CD4-positive, CD25-positive, alpha-beta regulatory T cell (primary cell): ENCODE results near the gene HOXC5. TPM values are rescaled to one million over a fixed set of nuclear protein-coding genes. Genes with fewer than 3 reads are reported as not detected.
"Not testable (repeated sequence)": the region's sequence is repeated elsewhere in the genome, so short reads cannot be mapped to it uniquely, and the experiment has no call there.

Experiments
- ATAC-seq, 2 donors: fragments of 150-1000 bp; cut with Tn5 transposase; one replicate each; pipeline ENCODE4 v1.10.0; 2021; ENCODE audit warnings: low read depth in 2 of 2, moderate number of reproducible peaks in 2 of 2, moderate library complexity in 1 of 2
- DNase-seq, 3 donors: peaks; one replicate each; pipeline versions ENCODE4 v3.0.0 to v3.0.0-alpha.2; 2012 to 2022; ENCODE audit warnings: mixed read lengths in 1 of 3
- H3K27ac ChIP-seq: one replicate; pipeline ENCODE4 v1.7.0; 2013; ENCODE audit warnings: mild to moderate bottlenecking, low read length; ENCODE audit not compliant: insufficient read depth, poor library complexity, severe bottlenecking
- H3K27me3 ChIP-seq: one replicate; pipeline ENCODE4 v1.7.0; 2013; ENCODE audit warnings: low read length; ENCODE audit not compliant: control insufficient read depth, insufficient read depth
- H3K36me3 ChIP-seq: one replicate; pipeline ENCODE4 v1.7.0; 2013; ENCODE audit warnings: mild to moderate bottlenecking, low read length, moderate library complexity; ENCODE audit not compliant: control insufficient read depth, insufficient read depth
- H3K4me1 ChIP-seq: 2 replicates; pipeline ENCODE4 v1.7.0; 2013; ENCODE audit warnings: mild to moderate bottlenecking, low read length; ENCODE audit not compliant: insufficient read depth, control insufficient read depth, poor library complexity, severe bottlenecking
- H3K4me3 ChIP-seq: one replicate; pipeline ENCODE4 v1.7.0; 2013; ENCODE audit warnings: low read depth, mild to moderate bottlenecking, low read length, moderate library complexity
- H3K9me3 ChIP-seq, 2 experiments: 1 replicate in 1 of 2; 2 replicates in 1 of 2; pipeline ENCODE4 v1.7.0; 2013; ENCODE audit warnings: low read length in 2 of 2, mild to moderate bottlenecking in 1 of 2, moderate library complexity in 1 of 2; ENCODE audit not compliant: control insufficient read depth in 2 of 2
- H3K27ac Mint-ChIP-seq, 3 donors: one replicate each; pipeline ENCODE4 v1.8.0; 2020 to 2022; ENCODE audit warnings: mild to moderate bottlenecking in 3 of 3, mixed read lengths in 3 of 3, moderate library complexity in 2 of 3
- H3K27me3 Mint-ChIP-seq: one replicate; pipeline ENCODE4 v1.8.0; 2022; ENCODE audit warnings: mild to moderate bottlenecking, mixed read lengths
- H3K36me3 Mint-ChIP-seq: one replicate; pipeline ENCODE4 v1.8.0; 2020; ENCODE audit warnings: mixed read lengths
- H3K4me1 Mint-ChIP-seq, 4 donors: one replicate each; pipeline ENCODE4 v1.8.0; 2020 to 2022; ENCODE audit warnings: mixed read lengths in 4 of 4, mild to moderate bottlenecking in 1 of 4
- H3K4me3 Mint-ChIP-seq, 4 donors: one replicate each; pipeline ENCODE4 v1.8.0; 2020 to 2022; ENCODE audit warnings: mild to moderate bottlenecking in 4 of 4, mixed read lengths in 4 of 4, moderate library complexity in 3 of 4
- H3K9me3 Mint-ChIP-seq, 7 donors: one replicate each; pipeline ENCODE4 v1.8.0; 2020 to 2022; ENCODE audit warnings: mixed read lengths in 7 of 7, mild to moderate bottlenecking in 3 of 7, moderate library complexity in 2 of 7
- polyA plus RNA-seq, 4 donors: library from polyadenylated mRNA; unstranded; fragments of 300-500 nt; fragmentation: Illumina TruSeq; gene quantifications; one replicate each; pipeline ENCODE4 v1.2.3, GENCODE V29; 2021
- total RNA-seq: library from RNA; stranded (reverse); gene quantifications from one replicate; pipeline ENCODE4 v1.2.3, GENCODE V29; 2022

Gene HOXC5
- total and polyA plus RNA-seq, 5 donors from 2014 or later: not detected

GRCh38 chr12:54081581-54082396 lies 48.9 kb downstream of the HOXC5 start:
- peaks cover 5 to 32% (median 15%) of the 10 kb centered on the region in 4 donors for H3K4me1 Mint-ChIP-seq
- H3K4me3 ChIP-seq: peak overlapping the region; percentile 53

GRCh38 chr12:54082397-54082892 lies 49.6 kb downstream of the HOXC5 start:
- H3K27me3 Mint-ChIP-seq: peaks cover 69% of the 10 kb centered on the region
- Histone ChIP-seq H3K4me1 (peaks cover 10% of the 10 kb centered on the region), H3K9me3 (no peaks in the 10 kb centered on the region), H3K4me3 (peak overlapping the region; percentile 53), H3K27me3 (no peaks in the 10 kb centered on the region), H3K27ac (no peak overlapping the region), H3K36me3 (no peaks in the 10 kb centered on the region)
- peaks cover 4% of the 10 kb centered on the region for H3K36me3 Mint-ChIP-seq
- peak overlapping the region in 2 of 3 donors; percentile 81 to 97 for H3K27ac Mint-ChIP-seq
- H3K4me1 Mint-ChIP-seq: peaks cover 5 to 32% (median 15%) of the 10 kb centered on the region in 4 donors
- peak overlapping the region; percentile 82 to 90 (median 83) for H3K4me3 Mint-ChIP-seq
- H3K9me3 Mint-ChIP-seq: peaks cover 0 to 5% (median 0%) of the 10 kb centered on the region in 7 donors
- ATAC-seq (no peak), DNase-seq (peak; percentile 9 to 56 (median 23))

More at GRCh38 chr12:54081581-54082396, 48.9 kb downstream of the HOXC5 start:
- not testable (repeated sequence) for H3K36me3 ChIP-seq, H3K9me3 Mint-ChIP-seq, H3K9me3 ChIP-seq, H3K36me3 Mint-ChIP-seq, ATAC-seq, H3K4me1 ChIP-seq, H3K27ac ChIP-seq, H3K27me3 ChIP-seq
- peaks cover 63% of the 10 kb centered on the region for H3K27me3 Mint-ChIP-seq
- peak overlapping the region; percentile 82 to 90 (median 83) for H3K4me3 Mint-ChIP-seq
- peak overlapping the region; percentile 92 to 97 (median 93) for H3K27ac Mint-ChIP-seq
- DNase-seq: peak in 2 of 3 donors; percentile 19 to 45

Other genes starting within 250 kb of the HOXC5 start
- not detected for gene HOXC13, start 94.2 kb upstream of the HOXC5 start, total RNA-seq
- gene HOXC13, start 94.2 kb upstream of the HOXC5 start, polyA plus RNA-seq: not detected
- not detected for gene HOXC12, start 78.1 kb upstream of the HOXC5 start, total RNA-seq
- gene HOXC12, start 78.1 kb upstream of the HOXC5 start, polyA plus RNA-seq: not detected
- not detected for gene HOXC11, start 59.9 kb upstream of the HOXC5 start, total RNA-seq
- not detected for gene HOXC11, start 59.9 kb upstream of the HOXC5 start, polyA plus RNA-seq
- not detected for gene HOTAIR, start 58.1 kb upstream of the HOXC5 start, total RNA-seq
- gene HOTAIR, start 58.1 kb upstream of the HOXC5 start, polyA plus RNA-seq: not detected
- gene HOXC10, start 47.9 kb upstream of the HOXC5 start, total RNA-seq: not detected
- not detected for gene HOXC10, start 47.9 kb upstream of the HOXC5 start, polyA plus RNA-seq
- gene HOXC9, start 32.9 kb upstream of the HOXC5 start, total RNA-seq: not detected
- not detected for gene HOXC9, start 32.9 kb upstream of the HOXC5 start, polyA plus RNA-seq
- gene HOXC8, start 24.1 kb upstream of the HOXC5 start, total RNA-seq: not detected
- not detected for gene HOXC8, start 24.1 kb upstream of the HOXC5 start, polyA plus RNA-seq
- not detected for gene HOXC6, start 4.6 kb upstream of the HOXC5 start, total RNA-seq
- not detected for gene HOXC6, start 4.6 kb upstream of the HOXC5 start, polyA plus RNA-seq
- 0.32 TPM for gene HOXC4, start 20.8 kb downstream of the HOXC5 start, total RNA-seq
- gene HOXC4, start 20.8 kb downstream of the HOXC5 start, polyA plus RNA-seq: under 1 TPM in 1 of 4 donors, not detected in 3; 0.09 TPM
- gene SMUG1, start 155.9 kb downstream of the HOXC5 start, total RNA-seq: 13.0 TPM
- gene SMUG1, start 155.9 kb downstream of the HOXC5 start, polyA plus RNA-seq: 10 to 100 TPM; 24.5 to 38.1 (median 30.7) TPM
- 38.9 TPM for gene CBX5, start 247.1 kb downstream of the HOXC5 start, total RNA-seq
- gene CBX5, start 247.1 kb downstream of the HOXC5 start, polyA plus RNA-seq: 10 to 100 TPM; 18.2 to 21.5 (median 19.6) TPM
- gene HNRNPA1, start 247.7 kb downstream of the HOXC5 start, total RNA-seq: 1,288 TPM
- 100 to 1,000 TPM; 750 to 913 (median 830) TPM for gene HNRNPA1, start 247.7 kb downstream of the HOXC5 start, polyA plus RNA-seq